ENCODE measurements around the gene CIBAR2. TPM values are rescaled to one million over a fixed set of nuclear protein-coding genes. Genes with fewer than 3 reads are reported as not detected.

Gene CIBAR2
- total and polyA plus RNA-seq, 2 experiments from 2014 or later: not detected

DNA sequence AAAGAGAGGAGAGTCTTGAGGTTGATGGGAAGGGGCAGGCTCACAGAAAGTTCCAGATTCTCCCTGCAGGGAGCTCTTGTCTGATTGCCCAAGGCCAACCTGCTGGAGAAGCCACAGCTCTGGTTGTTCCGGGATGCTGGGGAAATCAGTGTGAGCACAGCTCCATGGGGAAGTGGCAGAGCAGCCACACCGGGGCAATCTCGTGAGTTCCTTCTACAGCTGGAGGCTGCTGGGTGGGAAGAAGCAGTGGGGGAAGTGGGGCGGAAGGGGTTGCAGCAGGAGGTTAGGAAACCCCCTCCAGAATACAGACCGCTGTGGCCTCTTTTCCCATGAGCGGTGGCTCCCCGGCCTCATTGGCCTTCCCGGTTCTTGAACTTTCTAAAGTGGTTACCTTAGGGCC lies 50.7 kb downstream of the CIBAR2 start:
- Histone ChIP-seq H3K27me3 (ENCODE audit: insufficient read depth) (no peaks in the 10 kb centered on the region), H3K27ac (ENCODE audit: low read depth) (no peak overlapping the region), H3K36me3 (ENCODE audit: insufficient read depth) (no peaks in the 10 kb centered on the region), H3F3A (replicated peaks; ENCODE audit: low read depth) (0 out of 2 replicates have a peak, but pooled peaks cover 5% of the 10 kb centered on the region), H4K20me1 (replicated peaks; ENCODE audit: insufficient read depth) (no peaks in the 10 kb centered on the region), H3K9me2 (ENCODE audit: insufficient read depth) (no peaks in the 10 kb centered on the region), H3K79me2 (replicated peaks; ENCODE audit: insufficient read depth) (no peaks in the 10 kb centered on the region), H2AFZ (no peak overlapping the region), H3K4me2 (no peak overlapping the region), H3K4me1 (ENCODE audit: insufficient read depth) (peaks cover 15% of the 10 kb centered on the region), H3K4me3 (no peak overlapping the region)
- Mint-ChIP-seq H3K36me3 (ENCODE audit: low read depth) (no peaks in the 10 kb centered on the region), H3K27me3 (ENCODE audit: insufficient read depth, low read depth, poor library complexity) (peaks cover 18% of the 10 kb centered on the region), H3K4me3 (no peak overlapping the region), H3K27ac (no peak overlapping the region), H3K9me3 (no peaks in the 10 kb centered on the region), H3K4me1 (peaks cover 36% of the 10 kb centered on the region)
- no peak for ATAC-seq
- DNase-seq (ENCODE audit: low spot score): no peak
- TF ChIP-seq STAT1 (IDR thresholded peaks at IDR 0.05; ENCODE audit: unreplicated experiment) (no peak), POLR2AphosphoS5 (IDR thresholded peaks at IDR 0.05; ENCODE audit: low read depth) (no peak), EZH2 (IDR thresholded peaks at IDR 0.05; ENCODE audit: low read depth, unreplicated experiment) (no peak), ZNF114 (CRISPR knock-in tag; IDR thresholded peaks at IDR 0.05) (no peak), ZNF331 (CRISPR knock-in tag; IDR thresholded peaks at IDR 0.05; ENCODE audit: low read depth) (no peak), CREB1 (CRISPR knock-in tag; IDR thresholded peaks at IDR 0.05; ENCODE audit: low read depth) (no peak), NANOG (IDR thresholded peaks at IDR 0.05; ENCODE audit: borderline replicate concordance) (no peak)
- TF ChIP-seq, protein P1, sequence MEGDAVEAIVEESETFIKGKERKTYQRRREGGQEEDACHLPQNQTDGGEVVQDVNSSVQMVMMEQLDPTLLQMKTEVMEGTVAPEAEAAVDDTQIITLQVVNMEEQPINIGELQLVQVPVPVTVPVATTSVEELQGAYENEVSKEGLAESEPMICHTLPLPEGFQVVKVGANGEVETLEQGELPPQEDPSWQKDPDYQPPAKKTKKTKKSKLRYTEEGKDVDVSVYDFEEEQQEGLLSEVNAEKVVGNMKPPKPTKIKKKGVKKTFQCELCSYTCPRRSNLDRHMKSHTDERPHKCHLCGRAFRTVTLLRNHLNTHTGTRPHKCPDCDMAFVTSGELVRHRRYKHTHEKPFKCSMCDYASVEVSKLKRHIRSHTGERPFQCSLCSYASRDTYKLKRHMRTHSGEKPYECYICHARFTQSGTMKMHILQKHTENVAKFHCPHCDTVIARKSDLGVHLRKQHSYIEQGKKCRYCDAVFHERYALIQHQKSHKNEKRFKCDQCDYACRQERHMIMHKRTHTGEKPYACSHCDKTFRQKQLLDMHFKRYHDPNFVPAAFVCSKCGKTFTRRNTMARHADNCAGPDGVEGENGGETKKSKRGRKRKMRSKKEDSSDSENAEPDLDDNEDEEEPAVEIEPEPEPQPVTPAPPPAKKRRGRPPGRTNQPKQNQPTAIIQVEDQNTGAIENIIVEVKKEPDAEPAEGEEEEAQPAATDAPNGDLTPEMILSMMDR (conservative IDR thresholded peaks at IDR 0.05; ENCODE audit: low read depth in 2 of 2): no peak
- TF ChIP-seq, protein P2, sequence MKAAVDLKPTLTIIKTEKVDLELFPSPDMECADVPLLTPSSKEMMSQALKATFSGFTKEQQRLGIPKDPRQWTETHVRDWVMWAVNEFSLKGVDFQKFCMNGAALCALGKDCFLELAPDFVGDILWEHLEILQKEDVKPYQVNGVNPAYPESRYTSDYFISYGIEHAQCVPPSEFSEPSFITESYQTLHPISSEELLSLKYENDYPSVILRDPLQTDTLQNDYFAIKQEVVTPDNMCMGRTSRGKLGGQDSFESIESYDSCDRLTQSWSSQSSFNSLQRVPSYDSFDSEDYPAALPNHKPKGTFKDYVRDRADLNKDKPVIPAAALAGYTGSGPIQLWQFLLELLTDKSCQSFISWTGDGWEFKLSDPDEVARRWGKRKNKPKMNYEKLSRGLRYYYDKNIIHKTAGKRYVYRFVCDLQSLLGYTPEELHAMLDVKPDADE (IDR thresholded peaks at IDR 0.05): no peak
- TF ChIP-seq, protein P3, sequence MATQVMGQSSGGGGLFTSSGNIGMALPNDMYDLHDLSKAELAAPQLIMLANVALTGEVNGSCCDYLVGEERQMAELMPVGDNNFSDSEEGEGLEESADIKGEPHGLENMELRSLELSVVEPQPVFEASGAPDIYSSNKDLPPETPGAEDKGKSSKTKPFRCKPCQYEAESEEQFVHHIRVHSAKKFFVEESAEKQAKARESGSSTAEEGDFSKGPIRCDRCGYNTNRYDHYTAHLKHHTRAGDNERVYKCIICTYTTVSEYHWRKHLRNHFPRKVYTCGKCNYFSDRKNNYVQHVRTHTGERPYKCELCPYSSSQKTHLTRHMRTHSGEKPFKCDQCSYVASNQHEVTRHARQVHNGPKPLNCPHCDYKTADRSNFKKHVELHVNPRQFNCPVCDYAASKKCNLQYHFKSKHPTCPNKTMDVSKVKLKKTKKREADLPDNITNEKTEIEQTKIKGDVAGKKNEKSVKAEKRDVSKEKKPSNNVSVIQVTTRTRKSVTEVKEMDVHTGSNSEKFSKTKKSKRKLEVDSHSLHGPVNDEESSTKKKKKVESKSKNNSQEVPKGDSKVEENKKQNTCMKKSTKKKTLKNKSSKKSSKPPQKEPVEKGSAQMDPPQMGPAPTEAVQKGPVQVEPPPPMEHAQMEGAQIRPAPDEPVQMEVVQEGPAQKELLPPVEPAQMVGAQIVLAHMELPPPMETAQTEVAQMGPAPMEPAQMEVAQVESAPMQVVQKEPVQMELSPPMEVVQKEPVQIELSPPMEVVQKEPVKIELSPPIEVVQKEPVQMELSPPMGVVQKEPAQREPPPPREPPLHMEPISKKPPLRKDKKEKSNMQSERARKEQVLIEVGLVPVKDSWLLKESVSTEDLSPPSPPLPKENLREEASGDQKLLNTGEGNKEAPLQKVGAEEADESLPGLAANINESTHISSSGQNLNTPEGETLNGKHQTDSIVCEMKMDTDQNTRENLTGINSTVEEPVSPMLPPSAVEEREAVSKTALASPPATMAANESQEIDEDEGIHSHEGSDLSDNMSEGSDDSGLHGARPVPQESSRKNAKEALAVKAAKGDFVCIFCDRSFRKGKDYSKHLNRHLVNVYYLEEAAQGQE (IDR thresholded peaks at IDR 0.05; ENCODE audit: unreplicated experiment): no peak
